ENCODE measurements around the gene FHOD1. TPM values are rescaled to one million over a fixed set of nuclear protein-coding genes. Genes with fewer than 3 reads are reported as not detected.

FHOD1 gene
- total and polyA plus RNA-seq, 9 donors: 9.7 to 31.1 (median 21.4) TPM

- no peaks in the 10 kb centered on the region for H3K27me3 ChIP-seq (ENCODE audit: control insufficient read depth, insufficient read depth, low read length)
- WGBS (ENCODE audit: insufficient coverage): 81% methylated on average over 21 of the region's 21 CpGs
- H3K4me1 ChIP-seq (ENCODE audit: control insufficient read depth, insufficient read depth, low read length): peaks cover 21% of the 10 kb centered on the region
- H3K27ac ChIP-seq (ENCODE audit: low read length): no peak overlapping the region
- H3K36me3 ChIP-seq (ENCODE audit: control insufficient read depth, insufficient read depth, low read length): peaks cover 33% of the 10 kb centered on the region
- H3K4me3 ChIP-seq (ENCODE audit: low read length): no peak overlapping the region
- DNase-seq: no peak
- H3K9me3 ChIP-seq (replicated peaks; ENCODE audit: control insufficient read depth, low read depth, low read length): no peaks in the 10 kb centered on the region
Measured at GRCh38 chr16:67283826-67284555, 36.7 kb upstream of the FHOD1 start.

GRCh38 chr16:67283039-67283825, 36.0 kb upstream of the FHOD1 start:
- no peak for DNase-seq
- Histone ChIP-seq H3K4me1 (ENCODE audit: control insufficient read depth, insufficient read depth, low read length) (peaks cover 26% of the 10 kb centered on the region), H3K4me3 (ENCODE audit: low read length) (no peak overlapping the region), H3K36me3 (ENCODE audit: control insufficient read depth, insufficient read depth, low read length) (peaks cover 33% of the 10 kb centered on the region), H3K27me3 (ENCODE audit: control insufficient read depth, insufficient read depth, low read length) (no peaks in the 10 kb centered on the region), H3K27ac (ENCODE audit: low read length) (no peak overlapping the region), H3K9me3 (replicated peaks; ENCODE audit: control insufficient read depth, low read depth, low read length) (no peaks in the 10 kb centered on the region)
- 85% methylated on average over 7 of the region's 7 CpGs for WGBS (ENCODE audit: insufficient coverage)

- no peak for DNase-seq
- no peak overlapping the region for H3K4me3 ChIP-seq (ENCODE audit: low read length)
- H3K36me3 ChIP-seq (ENCODE audit: control insufficient read depth, insufficient read depth, low read length): peaks cover 28% of the 10 kb centered on the region
- H3K27ac ChIP-seq (ENCODE audit: low read length): no peak overlapping the region
- H3K9me3 ChIP-seq (replicated peaks; ENCODE audit: control insufficient read depth, low read depth, low read length): no peaks in the 10 kb centered on the region
- no peaks in the 10 kb centered on the region for H3K27me3 ChIP-seq (ENCODE audit: control insufficient read depth, insufficient read depth, low read length)
- peaks cover 34% of the 10 kb centered on the region for H3K4me1 ChIP-seq (ENCODE audit: control insufficient read depth, insufficient read depth, low read length)
- WGBS (ENCODE audit: insufficient coverage): 92% methylated on average over 9 of the region's 10 CpGs
Measured at GRCh38 chr16:67282447-67282805, 35.1 kb upstream of the FHOD1 start.

- Histone ChIP-seq H3K27me3 (ENCODE audit: control insufficient read depth, insufficient read depth, low read length) (no peaks in the 10 kb centered on the region), H3K9me3 (replicated peaks; ENCODE audit: control insufficient read depth, low read depth, low read length) (no peaks in the 10 kb centered on the region), H3K36me3 (ENCODE audit: control insufficient read depth, insufficient read depth, low read length) (peaks cover 30% of the 10 kb centered on the region), H3K4me1 (ENCODE audit: control insufficient read depth, insufficient read depth, low read length) (peaks cover 36% of the 10 kb centered on the region), H3K4me3 (ENCODE audit: low read length) (no peak overlapping the region), H3K27ac (ENCODE audit: low read length) (no peak overlapping the region)
- WGBS (ENCODE audit: insufficient coverage): 85% methylated on average over 12 of the region's 14 CpGs
- no peak for DNase-seq
Measured at GRCh38 chr16:67281536-67282446, 34.5 kb upstream of the FHOD1 start.

- DNase-seq: no peak
- Histone ChIP-seq H3K4me1 (ENCODE audit: control insufficient read depth, insufficient read depth, low read length) (peaks cover 36% of the 10 kb centered on the region), H3K4me3 (ENCODE audit: low read length) (peak overlapping the region; percentile 25), H3K9me3 (replicated peaks; ENCODE audit: control insufficient read depth, low read depth, low read length) (no peaks in the 10 kb centered on the region), H3K36me3 (ENCODE audit: control insufficient read depth, insufficient read depth, low read length) (peaks cover 29% of the 10 kb centered on the region), H3K27ac (ENCODE audit: low read length) (no peak overlapping the region), H3K27me3 (ENCODE audit: control insufficient read depth, insufficient read depth, low read length) (no peaks in the 10 kb centered on the region)
- WGBS (ENCODE audit: insufficient coverage): 91% methylated on average over 9 of the region's 15 CpGs
Measured at GRCh38 chr16:67280090-67281015, 33.1 kb upstream of the FHOD1 start.

- H3K4me1 ChIP-seq (ENCODE audit: control insufficient read depth, insufficient read depth, low read length): peaks cover 30% of the 10 kb centered on the region
- peaks cover 25% of the 10 kb centered on the region for H3K36me3 ChIP-seq (ENCODE audit: control insufficient read depth, insufficient read depth, low read length)
- 15% methylated on average over 71 of the region's 83 CpGs for WGBS (ENCODE audit: insufficient coverage)
- no peak within 1 kb of the TSS for H3K27ac ChIP-seq (ENCODE audit: low read length)
- H3K9me3 ChIP-seq (replicated peaks; ENCODE audit: control insufficient read depth, low read depth, low read length): no peaks in the 10 kb centered on the region
- no peaks in the 10 kb centered on the region for H3K27me3 ChIP-seq (ENCODE audit: control insufficient read depth, insufficient read depth, low read length)
- H3K4me3 ChIP-seq (ENCODE audit: low read length): peak within 1 kb of the TSS; percentile 45
- peak; percentile 85 for DNase-seq
Measured at GRCh38 chr16:67279296-67280089, 32.2 kb upstream of the FHOD1 start, which contains the start of gene PLEKHG4. PLEKHG4 (plus strand) TSS chr16:67279532; CDS start chr16:67280045, 513 bp downstream.

GRCh38 chr16:67278773-67279295, 31.6 kb upstream of the FHOD1 start:
- Histone ChIP-seq H3K9me3 (replicated peaks; ENCODE audit: control insufficient read depth, low read depth, low read length) (no peaks in the 10 kb centered on the region), H3K27me3 (ENCODE audit: control insufficient read depth, insufficient read depth, low read length) (no peaks in the 10 kb centered on the region), H3K27ac (ENCODE audit: low read length) (no peak overlapping the region), H3K4me3 (ENCODE audit: low read length) (peak overlapping the region; percentile 45), H3K4me1 (ENCODE audit: control insufficient read depth, insufficient read depth, low read length) (peaks cover 25% of the 10 kb centered on the region), H3K36me3 (ENCODE audit: control insufficient read depth, insufficient read depth, low read length) (peaks cover 25% of the 10 kb centered on the region)
- WGBS (ENCODE audit: insufficient coverage): under 1% methylated on average over 35 of the region's 42 CpGs
- DNase-seq: peak; percentile 33

GRCh38 chr16:67277999-67278772, 30.9 kb upstream of the FHOD1 start:
- peak; percentile 37 for DNase-seq
- Histone ChIP-seq H3K27me3 (ENCODE audit: control insufficient read depth, insufficient read depth, low read length) (no peaks in the 10 kb centered on the region), H3K4me1 (ENCODE audit: control insufficient read depth, insufficient read depth, low read length) (peaks cover 25% of the 10 kb centered on the region), H3K36me3 (ENCODE audit: control insufficient read depth, insufficient read depth, low read length) (peaks cover 21% of the 10 kb centered on the region), H3K9me3 (replicated peaks; ENCODE audit: control insufficient read depth, low read depth, low read length) (no peaks in the 10 kb centered on the region), H3K27ac (ENCODE audit: low read length) (no peak overlapping the region), H3K4me3 (ENCODE audit: low read length) (peak overlapping the region; percentile 45)
- WGBS (ENCODE audit: insufficient coverage): 64% methylated on average over 10 of the region's 13 CpGs
